Ovary (tissue), 3 donors: ENCODE data around the gene LPCAT1.

Experiments used
- CTCF ChIP-seq, 3 donors: fragments of 450-650 bp in 2 of 3; fragments of 200-600 bp in 1 of 3; IDR thresholded peaks; one replicate each; pipeline versions ENCODE4 v1.5.1 to v1.8.0; 2016 to 2022; ENCODE audit warnings: antibody characterized with exemption in 3 of 3, mild to moderate bottlenecking in 1 of 3
- EP300 ChIP-seq: sonication (generic); formaldehyde crosslinking; IDR thresholded peaks from one replicate; pipeline ENCODE4 v1.6.1; 2017; ENCODE audit warnings: antibody characterized with exemption
- POLR2A ChIP-seq: fragments of 450-650 bp; IDR thresholded peaks from one replicate; pipeline ENCODE4 v1.6.1; 2017; ENCODE audit warnings: antibody characterized with exemption, mild to moderate bottlenecking, moderate library complexity
- donor health status: DM: no; HTN: no; CAD: no.

GRCh38 chr5:1489754-1490153 lies 34.0 kb downstream of the LPCAT1 start:
- TF ChIP-seq EP300 (no peak), POLR2A (no peak), CTCF (IDR thresholded peaks at IDR 0.05) (no peak)
